ENCODE results near the gene GRAMD2B.

DNA sequence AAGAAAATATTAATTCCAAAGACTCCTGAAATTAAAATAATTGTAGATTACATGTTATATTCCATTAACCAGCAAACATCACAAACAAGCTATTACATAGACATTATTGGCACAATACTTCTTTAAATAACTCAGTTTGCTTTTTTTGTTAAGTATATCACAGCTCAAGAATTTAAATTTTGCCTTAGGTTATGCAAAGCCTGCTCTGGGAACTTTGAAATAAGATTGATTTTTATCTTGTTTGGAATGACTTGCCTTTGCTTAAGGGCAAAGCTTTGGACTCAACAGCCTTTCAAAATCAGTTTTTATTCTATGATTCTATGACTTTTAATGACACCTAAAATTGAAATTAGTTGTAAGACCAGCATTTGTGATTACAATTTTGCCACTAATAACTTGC lies 93.6 kb downstream of the GRAMD2B start:
- TF ChIP-seq POLR2A (IDR thresholded peaks at IDR 0.05; ENCODE audit: low read length) (no peak), GATA1 (IDR thresholded peaks at IDR 0.05; ENCODE audit: low read depth, low read length) (no peak)
